HG02870 (cell line): ENCODE results near the gene MARK3.
A peak's percentile ranks its signal among the peaks of the same experiment; 100 is the strongest.
"Not testable (repeated sequence)": the region's sequence is repeated elsewhere in the genome, so short reads cannot be mapped to it uniquely, and the experiment has no call there.

Experiments used
- ATAC-seq: cut with Tn5 transposase; IDR thresholded peaks from one replicate; pipeline ENCODE4 v1.9.1; 2021; ENCODE audit warnings: mild to moderate bottlenecking, moderate library complexity; ENCODE audit not compliant: unreplicated experiment

The MARK3 gene

DNA sequence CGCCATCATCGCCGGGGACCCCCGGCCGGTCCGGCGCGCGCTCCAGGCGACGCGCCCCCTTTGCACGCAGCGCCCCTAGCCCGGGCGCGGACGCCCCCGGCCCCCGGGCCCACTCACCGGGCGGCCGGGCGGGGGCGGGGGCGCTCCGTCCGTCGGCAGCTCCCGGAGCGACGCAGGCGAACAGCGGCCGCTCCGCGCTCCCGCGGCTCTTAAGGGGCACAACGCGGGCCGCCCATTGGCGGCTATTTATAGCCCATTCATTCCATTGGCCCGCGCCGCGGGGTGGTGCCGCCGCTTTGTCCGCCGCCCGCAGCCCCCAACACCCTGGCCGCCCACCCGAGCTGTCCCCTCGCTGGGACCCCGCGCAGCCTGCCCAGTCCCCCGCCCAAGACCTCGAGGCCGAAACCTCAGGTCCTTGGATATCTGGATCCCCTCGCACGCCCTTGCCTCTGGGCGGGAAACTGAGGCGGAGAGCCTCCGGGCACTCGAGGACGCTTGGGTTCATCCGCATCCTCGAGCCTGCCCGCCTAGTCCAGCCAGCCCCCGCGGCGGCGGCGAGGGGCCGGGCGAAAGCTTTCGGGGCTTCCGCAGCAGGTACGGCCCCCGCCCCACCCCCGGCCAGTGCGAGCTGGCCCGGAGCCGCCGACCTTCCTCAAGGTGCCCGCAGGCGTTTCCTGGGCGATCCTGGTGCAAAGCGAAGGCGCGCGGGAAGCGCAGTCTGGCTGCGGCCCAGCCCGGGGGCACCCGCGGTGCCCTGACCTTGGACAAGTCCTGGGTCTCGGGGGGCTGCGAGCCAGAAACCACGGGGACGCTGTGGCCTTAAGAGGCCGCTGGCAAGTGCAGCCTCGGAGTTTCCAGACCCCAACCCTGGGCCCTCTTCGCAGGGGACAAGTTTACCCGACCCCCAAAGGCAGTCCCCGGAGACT, 137.7 kb downstream of the MARK3 start, which contains the start of gene CKB:
CKB (minus strand) TSS at position 182 of the 926 bp plus-strand sequence. CDS start 337 bp downstream, outside the sequence.
- ATAC-seq: no peak

- ATAC-seq: no peak
Observed at GRCh38 chr14:103523575-103523954, 138.3 kb downstream of the MARK3 start.

DNA sequence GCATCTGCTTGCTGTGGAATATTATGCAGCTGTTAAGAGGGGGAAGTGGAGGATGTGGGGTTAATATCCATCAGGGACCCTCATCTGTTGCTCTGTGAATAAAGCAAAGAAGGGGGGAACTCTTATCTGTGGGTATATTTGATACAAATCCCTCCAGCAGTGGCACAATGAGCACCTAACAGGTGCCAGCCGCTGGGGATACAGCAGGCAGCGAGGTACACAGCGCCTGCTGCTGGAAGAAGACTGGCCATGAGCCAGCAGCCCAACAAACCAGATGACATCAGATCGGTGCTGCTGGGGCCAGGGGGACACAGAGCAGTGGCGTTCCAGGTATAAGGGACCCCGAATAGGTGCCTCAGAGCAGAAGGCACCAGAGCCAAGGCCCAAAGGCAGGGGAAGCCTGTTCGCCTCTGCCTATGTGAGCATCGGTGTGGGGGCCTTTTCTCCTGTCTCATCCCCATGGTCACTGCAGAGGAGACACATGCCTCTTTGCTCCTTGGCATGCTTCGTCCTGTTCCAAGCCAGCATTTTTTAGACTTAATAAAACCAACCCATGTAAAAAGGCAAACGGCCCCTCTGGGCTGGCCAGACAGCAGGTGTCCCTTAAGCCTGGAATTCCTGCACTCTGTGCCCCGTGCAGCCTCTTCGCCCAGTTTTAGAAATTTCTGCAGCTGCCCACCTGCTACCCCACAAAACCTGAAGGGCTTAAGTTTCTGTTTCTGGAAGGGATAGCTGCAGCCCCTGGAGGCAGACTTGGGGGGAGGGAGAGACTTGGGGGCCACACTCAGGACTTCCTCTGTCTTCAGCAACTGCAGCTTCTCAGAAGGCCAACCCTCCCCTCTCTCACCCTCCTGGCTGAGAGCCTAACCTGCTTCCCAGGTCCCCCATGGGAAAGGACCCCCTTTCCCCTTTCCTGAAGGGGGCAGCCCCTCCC, 139.1 kb downstream of the MARK3 start:
- ATAC-seq: no peak

- not testable (repeated sequence) for ATAC-seq
Observed at GRCh38 chr14:103525430-103526246, 140.4 kb downstream of the MARK3 start.

- no peak for ATAC-seq
Observed at GRCh38 chr14:103526247-103526913, 141.2 kb downstream of the MARK3 start.

GRCh38 chr14:103526914-103527248, 141.7 kb downstream of the MARK3 start:
- ATAC-seq: no peak

DNA sequence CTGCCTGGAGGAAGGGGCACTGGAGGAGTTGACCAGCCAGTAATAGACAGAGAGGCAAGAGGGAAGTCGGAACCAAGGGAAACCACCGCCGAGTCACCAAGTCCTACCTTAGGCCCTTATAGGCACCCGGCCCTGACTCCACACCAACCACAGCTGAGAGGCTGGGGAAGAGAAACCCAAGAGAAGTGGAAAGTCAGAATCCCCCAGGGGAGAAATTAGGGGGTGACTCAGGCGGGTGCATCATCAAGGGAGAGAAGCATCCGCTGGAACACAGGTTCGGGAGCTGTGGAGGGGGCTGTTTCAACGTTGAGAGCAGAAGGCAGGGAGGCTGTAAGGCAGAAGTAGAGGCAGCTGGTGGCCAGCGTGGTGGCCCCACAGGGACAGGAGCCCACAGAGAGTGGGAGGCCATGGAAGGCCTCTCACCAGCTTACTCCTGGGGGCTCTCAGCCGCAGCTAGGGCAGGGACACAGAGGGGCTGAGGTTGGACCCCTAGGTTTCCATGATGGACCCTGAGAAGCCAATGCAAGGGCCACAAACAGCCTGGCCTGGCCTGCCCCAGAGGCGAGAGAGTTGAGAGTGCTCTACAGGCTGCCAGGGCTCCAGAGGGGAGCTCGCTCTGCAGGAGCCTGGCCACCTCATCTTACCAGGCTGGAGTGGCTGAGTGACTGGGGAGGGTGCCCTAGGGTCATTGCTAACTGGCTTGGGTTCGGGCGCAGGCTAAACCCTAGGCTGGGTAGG, 142.4 kb downstream of the MARK3 start:
- peak; percentile 69 for ATAC-seq

DNA sequence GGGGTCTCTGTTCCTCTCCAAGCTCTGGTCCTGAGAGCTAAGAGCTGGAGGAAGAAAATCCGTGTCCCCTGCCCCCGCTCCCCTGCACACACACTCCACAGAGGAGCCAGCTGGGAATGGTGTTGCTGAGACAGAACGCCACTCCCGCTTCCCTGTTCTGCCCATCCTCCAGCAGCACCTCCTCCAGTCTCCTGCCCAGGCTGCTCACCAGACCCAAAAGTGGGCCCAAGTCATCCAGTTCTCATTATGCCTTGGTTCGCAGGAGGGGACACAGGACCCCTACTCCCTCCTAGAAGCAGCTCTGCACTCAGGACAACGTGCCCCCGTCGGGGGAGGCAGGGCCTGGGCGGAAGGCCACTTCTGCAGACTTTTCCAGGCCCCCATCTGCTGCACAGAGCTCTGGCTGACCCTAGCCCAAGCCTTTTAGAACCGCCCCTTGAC, 143.0 kb downstream of the MARK3 start:
- no peak for ATAC-seq

GRCh38 chr14:103528587-103529382, 143.6 kb downstream of the MARK3 start, which contains the start of gene TRMT61A:
Gene TRMT61A, plus strand, starts transcription at chr14:103529196. Its CDS starts 783 bp downstream, at chr14:103529979.
- peak; percentile 31 for ATAC-seq

DNA sequence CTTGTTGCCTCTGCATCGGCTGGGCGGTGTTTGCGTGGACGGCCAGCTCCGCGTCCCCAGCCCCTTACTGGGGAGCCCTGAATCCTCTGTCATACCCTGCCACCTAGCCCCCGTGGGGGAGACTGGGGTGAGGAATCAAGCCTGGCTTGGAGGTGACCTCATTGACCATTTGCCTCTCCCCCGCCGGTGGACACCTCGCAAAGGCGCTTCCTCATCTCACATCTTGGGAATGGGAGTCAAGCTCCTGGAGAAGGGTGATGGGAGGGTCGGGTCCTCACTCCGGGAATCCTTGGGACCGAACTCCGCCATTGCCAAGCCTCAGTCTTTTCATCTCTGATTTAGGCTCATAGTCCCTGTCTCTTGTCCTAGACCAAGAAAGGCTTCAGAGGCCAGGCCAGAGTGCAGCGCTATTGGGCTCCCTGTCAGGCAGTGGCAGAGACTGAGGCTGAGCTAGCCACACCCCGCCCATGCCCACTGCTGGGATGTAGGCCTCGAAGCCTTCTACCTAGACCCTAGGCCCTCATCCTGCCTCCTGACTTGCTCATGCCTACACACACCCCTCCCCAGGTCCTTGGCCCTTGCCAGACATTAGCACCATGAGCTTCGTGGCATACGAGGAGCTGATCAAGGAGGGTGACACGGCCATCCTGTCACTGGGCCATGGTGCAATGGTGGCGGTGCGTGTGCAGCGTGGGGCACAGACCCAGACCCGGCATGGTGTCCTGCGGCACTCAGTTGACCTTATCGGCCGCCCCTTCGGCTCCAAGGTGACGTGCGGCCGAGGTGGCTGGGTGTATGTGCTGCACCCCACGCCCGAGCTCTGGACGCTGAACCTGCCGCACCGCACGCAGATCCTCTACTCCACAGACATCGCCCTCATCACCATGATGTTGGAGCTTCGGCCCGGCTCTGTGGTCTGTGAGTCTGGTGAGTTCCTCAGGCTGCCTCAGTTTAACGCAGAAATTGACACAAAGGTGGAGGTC, 144.5 kb downstream of the MARK3 start:
- ATAC-seq: no peak

DNA sequence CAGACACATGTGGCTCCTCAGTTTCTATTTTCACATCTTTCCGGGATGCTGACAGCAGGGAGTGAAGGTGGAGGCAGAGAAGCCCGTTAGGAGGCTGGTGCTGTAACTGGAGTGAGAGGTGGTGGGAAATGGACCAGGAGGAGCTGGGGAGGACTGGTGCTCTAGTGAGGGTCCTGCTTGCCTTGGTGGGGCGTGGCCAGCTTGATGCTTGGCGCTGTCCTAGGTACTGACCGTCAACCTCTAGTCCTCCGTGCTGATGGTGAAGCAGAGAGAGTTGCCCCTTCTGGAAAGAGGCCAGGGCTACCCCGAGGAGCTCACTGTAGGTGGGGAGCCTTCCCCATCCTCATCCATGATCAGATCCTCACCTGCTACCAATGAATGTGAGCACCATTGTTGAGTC, 145.2 kb downstream of the MARK3 start:
- ATAC-seq: no peak

GRCh38 chr14:103530831-103531230, 145.6 kb downstream of the MARK3 start:
- no peak for ATAC-seq

DNA sequence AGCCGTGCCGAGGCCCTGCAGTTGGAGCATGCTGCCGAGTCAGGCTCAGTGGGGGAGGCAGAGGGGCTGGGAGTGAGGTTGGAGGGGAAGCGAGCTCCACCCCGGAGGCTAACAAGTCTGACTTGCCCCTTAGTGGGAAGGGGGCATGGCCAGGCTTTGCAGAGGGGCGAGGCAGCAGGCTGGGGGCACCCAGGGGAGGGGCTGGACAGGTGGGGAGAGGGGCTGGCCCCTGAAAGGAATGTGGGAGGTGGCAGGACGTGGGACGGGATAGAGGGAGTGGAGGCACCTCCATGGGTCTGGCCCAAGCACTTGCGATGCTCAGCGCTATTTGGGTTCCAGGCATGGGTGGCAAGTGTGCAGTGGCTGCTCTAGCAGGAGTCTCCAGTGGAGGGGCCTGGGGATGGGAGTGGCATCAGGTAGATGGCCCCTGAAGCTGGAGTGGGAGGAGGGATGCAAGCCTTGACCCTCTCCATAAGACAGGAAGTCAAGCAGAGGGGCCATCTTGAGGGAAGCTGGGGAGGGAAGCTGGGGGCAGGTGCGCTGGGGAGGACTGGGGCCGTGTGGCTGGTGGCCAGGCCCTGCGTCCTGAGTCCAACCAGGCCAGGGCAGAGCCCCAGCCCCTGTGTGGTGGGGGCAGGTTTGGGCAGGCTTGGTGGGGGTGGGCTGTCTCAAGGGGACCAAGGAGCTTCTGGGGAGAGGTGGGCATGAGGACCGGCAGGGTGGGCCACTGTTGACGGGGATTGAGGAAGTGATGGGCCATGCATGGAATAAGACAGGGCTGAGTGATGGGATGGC, 146.4 kb downstream of the MARK3 start:
- no peak for ATAC-seq

- ATAC-seq: no peak
Observed at GRCh38 chr14:103532216-103533136, 147.3 kb downstream of the MARK3 start.
